Activated CD4-positive, alpha-beta T cell treated with anti-CD3 and anti-CD28 coated beads for 1 hour (primary cell): ENCODE results near the gene DOCK10.

Experiments used
- DNase-seq: peaks from one replicate; pipeline ENCODE4 v3.0.0-alpha.2; 2020

The DOCK10 gene

DNA sequence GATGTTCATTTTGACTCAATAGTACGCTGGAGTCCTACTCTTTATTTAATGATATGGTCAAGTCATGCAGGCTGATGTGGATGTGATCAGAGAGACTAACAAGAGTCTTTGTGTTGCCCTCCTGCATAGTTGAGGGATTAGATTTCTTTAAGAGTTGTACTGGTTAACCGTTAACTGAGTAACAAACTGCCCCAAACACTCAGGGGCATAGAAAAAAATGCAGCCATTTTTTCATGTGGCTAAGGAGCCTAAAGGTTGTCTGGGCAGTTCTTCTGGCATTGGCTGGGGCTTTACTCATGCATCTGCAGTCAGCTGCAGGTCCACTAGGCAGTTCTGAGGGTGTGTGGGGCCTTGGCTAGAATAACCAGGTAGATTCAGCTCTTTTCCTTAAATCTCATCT lies 32.5 kb downstream of the DOCK10 start:
- no peak for DNase-seq

- no peak for DNase-seq
Observed at GRCh38 chr2:225008935-225009334, 33.3 kb downstream of the DOCK10 start.

- no peak for DNase-seq
Observed at GRCh38 chr2:225008179-225008856, 34.0 kb downstream of the DOCK10 start.

- DNase-seq, result no peak
Observed at GRCh38 chr2:225006730-225007129, 35.5 kb downstream of the DOCK10 start.

- no peak for DNase-seq
Observed at GRCh38 chr2:225004597-225004996, 37.7 kb downstream of the DOCK10 start.

DNA sequence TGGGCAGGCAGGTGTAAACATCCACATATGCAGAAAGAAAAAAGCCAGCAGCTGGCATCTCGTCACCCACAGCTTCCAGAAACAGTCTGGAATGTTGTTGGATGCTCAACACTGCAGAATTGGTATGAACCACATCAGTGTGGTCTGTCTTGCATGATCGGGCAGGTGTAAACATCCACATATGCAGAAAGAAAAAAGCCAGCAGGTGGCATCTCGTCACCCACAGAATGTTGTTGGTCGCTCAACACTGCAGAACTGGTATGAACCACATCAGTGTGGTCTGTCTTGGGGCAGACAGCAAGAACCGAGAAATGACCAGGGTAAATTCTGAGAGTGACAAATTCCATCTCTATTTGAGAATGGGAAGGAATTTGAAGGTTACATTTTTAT lies 39.6 kb downstream of the DOCK10 start:
- no peak for DNase-seq

- DNase-seq, result peak; percentile 30
Observed at GRCh38 chr2:225002039-225002655, 40.1 kb downstream of the DOCK10 start.

GRCh38 chr2:224999754-225000153 lies 42.5 kb downstream of the DOCK10 start:
- no peak for DNase-seq

- DNase-seq, result no peak
Observed at GRCh38 chr2:224999321-224999720, 42.9 kb downstream of the DOCK10 start.

GRCh38 chr2:224997802-224998201 lies 44.5 kb downstream of the DOCK10 start:
- DNase-seq, result no peak

GRCh38 chr2:224995419-224995818 lies 46.8 kb downstream of the DOCK10 start:
- no peak for DNase-seq

DNA sequence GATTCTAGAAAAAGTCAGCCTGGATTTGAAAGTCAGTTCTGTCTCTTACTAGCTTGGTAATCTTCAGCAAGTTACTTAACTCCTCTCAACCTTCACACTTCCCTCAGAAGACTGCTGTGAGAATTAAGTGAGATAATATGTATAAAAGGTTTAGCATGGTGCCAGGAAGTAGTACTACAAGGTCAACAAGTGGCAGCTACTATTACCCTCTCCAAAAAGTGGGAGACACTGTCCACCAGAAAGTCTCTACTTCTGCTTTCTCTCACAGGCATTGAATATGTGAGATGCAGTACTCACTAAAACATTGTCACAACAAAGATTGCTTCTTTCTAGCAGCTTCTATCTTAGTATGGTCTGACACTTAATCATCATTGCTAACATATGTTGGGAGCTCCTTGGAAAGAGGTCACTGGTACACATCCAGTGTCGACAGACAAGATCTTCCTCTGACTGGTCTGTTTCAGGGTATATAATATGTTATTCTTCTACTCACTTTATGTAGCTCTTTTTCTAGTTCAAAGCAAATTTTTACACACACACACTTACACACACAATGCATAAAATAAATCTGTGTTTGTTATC lies 47.9 kb downstream of the DOCK10 start:
- DNase-seq, result no peak

DNA sequence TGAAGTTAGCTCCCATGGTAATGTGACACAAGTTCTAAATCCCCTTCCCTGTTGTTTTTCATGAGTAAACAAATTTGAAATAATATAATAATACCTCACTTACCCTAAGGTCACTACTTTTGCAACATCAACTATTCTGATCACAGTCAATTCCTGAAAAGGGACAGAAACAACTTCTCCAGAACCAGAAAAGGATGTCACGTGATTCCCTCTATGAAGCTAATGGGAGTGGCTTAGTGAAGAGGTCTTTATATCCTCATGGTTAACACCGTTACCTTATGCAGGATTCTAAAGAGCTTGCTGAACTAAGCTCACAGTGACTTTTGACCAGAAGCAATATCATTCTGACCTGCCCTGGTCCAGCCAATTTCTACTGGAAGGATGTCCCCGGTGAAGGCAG lies 51.6 kb downstream of the DOCK10 start:
- DNase-seq, result no peak

GRCh38 chr2:224987733-224988132 lies 54.5 kb downstream of the DOCK10 start:
- DNase-seq, result no peak

- no peak for DNase-seq
Observed at GRCh38 chr2:224986477-224986876, 55.8 kb downstream of the DOCK10 start.

DNA sequence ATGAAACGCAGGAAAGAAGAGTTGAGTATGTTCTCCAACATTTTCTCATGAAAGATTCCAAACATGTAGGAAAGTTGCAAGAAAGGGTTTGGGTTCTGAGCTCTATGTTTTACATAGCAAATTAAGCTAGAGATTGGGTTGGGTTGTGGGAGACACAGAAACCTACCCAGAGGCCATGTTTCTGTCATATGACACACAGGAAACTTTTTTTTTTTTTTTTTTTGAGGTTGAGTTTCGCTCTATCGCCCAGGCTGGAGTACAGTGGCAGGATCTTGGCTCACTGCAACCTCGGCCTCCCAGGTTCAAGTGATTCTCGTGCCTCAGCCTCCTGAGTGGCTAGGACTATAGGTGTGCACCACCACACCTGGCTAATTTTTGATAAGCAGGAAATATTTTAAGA lies 57.6 kb downstream of the DOCK10 start:
- no peak for DNase-seq

- DNase-seq, result no peak
Observed at GRCh38 chr2:224983712-224984554, 58.3 kb downstream of the DOCK10 start.

GRCh38 chr2:224982910-224983711 lies 59.2 kb downstream of the DOCK10 start:
- no peak for DNase-seq

GRCh38 chr2:224982226-224982625 lies 60.0 kb downstream of the DOCK10 start:
- no peak for DNase-seq

- DNase-seq, result no peak
Observed at GRCh38 chr2:224976629-224977525, 65.4 kb downstream of the DOCK10 start.

GRCh38 chr2:224975761-224976160 lies 66.5 kb downstream of the DOCK10 start:
- DNase-seq, result no peak
